Measurements from ENCODE around the gene OR5AU1. TPM values are rescaled to one million over a fixed set of nuclear protein-coding genes. Genes with fewer than 3 reads are reported as not detected.

The OR5AU1 gene
- total RNA-seq, 1 donor from 2014 or later: not detected

DNA sequence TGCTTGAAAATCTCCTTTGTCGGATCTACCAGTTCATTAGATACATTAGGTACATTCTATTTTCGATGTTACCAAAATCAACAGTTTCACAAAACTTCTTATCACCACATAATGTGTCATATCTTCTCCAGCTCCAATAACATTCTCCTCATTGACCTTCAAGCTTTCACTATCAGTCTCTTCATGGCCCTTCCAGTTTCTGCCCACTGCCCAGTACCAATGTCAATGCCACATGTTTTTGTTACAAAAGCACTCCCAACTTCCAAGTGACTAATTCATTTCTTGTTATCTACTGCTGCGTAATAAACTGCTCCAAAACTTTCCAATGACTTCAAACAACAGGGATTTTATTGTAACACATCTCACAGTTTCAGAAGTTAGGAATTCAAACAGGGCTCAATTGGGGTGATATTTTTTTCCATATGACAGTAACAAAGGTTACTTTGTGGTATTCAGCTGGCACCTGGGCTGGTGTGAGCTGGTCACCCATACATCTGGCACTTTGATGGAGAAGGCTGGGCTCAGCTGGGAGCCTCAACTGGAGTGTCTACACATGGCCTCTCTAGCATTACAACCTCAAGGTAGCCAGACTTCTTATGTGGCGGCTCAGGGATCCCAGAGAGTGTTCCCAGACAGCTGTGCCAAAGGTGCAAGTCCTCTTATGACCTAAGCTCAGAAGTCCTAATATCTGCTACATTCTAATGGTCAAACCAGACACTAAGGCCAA, 6.1 kb downstream of the OR5AU1 start:
- Histone ChIP-seq H3K27ac (no peak overlapping the region), H3K4me2 (no peak overlapping the region), H2AFZ (replicated peaks) (no peak overlapping the region), H4K20me1 (ENCODE audit: low read depth) (no peaks in the 10 kb centered on the region), H3K9ac (no peak overlapping the region), H3K4me1 (no peaks in the 10 kb centered on the region), H3K79me2 (ENCODE audit: low read depth) (no peaks in the 10 kb centered on the region), H3K4me3 (no peak overlapping the region), H3K36me3 (no peaks in the 10 kb centered on the region), H3K27me3 (no peaks in the 10 kb centered on the region), H3K9me3 (ENCODE audit: low read depth) (no peaks in the 10 kb centered on the region), H3F3A (ENCODE audit: low read depth) (no peaks in the 10 kb centered on the region)
- Mint-ChIP-seq H3K27ac (no peak overlapping the region), H3K9me3 (peaks cover 13% of the 10 kb centered on the region), H3K27me3 (ENCODE audit: insufficient read depth, low read depth) (no peaks in the 10 kb centered on the region), H3K4me1 (no peaks in the 10 kb centered on the region), H3K4me3 (no peak overlapping the region), H3K36me3 (no peaks in the 10 kb centered on the region)
- TF ChIP-seq, protein P1, sequence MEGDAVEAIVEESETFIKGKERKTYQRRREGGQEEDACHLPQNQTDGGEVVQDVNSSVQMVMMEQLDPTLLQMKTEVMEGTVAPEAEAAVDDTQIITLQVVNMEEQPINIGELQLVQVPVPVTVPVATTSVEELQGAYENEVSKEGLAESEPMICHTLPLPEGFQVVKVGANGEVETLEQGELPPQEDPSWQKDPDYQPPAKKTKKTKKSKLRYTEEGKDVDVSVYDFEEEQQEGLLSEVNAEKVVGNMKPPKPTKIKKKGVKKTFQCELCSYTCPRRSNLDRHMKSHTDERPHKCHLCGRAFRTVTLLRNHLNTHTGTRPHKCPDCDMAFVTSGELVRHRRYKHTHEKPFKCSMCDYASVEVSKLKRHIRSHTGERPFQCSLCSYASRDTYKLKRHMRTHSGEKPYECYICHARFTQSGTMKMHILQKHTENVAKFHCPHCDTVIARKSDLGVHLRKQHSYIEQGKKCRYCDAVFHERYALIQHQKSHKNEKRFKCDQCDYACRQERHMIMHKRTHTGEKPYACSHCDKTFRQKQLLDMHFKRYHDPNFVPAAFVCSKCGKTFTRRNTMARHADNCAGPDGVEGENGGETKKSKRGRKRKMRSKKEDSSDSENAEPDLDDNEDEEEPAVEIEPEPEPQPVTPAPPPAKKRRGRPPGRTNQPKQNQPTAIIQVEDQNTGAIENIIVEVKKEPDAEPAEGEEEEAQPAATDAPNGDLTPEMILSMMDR (IDR thresholded peaks at IDR 0.05): no peak
- no peak for TF ChIP-seq EZH2phosphoT487 (IDR thresholded peaks at IDR 0.05)
- no peak for TF ChIP-seq EZH2 (IDR thresholded peaks at IDR 0.05)
- DNase-seq (ENCODE audit: low spot score): no peak

DNA sequence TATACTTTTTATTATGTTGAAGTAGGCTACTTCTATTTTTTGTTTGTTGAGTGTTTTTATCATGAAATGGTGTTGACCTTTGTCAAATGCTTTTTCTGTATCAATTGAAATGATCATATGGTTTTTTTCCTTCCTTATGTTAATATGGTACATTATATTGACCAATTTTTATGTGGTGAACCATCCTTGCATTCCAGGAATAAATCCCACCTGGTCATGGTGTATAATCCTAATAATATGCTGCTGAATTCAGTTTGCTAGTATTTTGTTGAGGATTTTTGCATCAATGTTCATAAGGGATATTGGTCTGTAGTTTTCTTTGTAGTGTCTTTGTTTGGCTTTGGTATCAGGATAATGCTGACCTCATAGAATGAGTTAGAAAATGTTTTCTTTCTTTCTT, 10.4 kb downstream of the OR5AU1 start:
- Mint-ChIP-seq H3K4me3 (no peak overlapping the region), H3K36me3 (no peaks in the 10 kb centered on the region), H3K4me1 (no peaks in the 10 kb centered on the region), H3K9me3 (peaks cover 20% of the 10 kb centered on the region), H3K27ac (no peak overlapping the region), H3K27me3 (ENCODE audit: insufficient read depth, low read depth) (no peaks in the 10 kb centered on the region)
- no peak overlapping the region for H3K27ac ChIP-seq
- H3K9ac ChIP-seq: no peak overlapping the region
- H3F3A ChIP-seq (ENCODE audit: low read depth): no peaks in the 10 kb centered on the region
- DNase-seq (ENCODE audit: low spot score): no peak
- no peaks in the 10 kb centered on the region for H4K20me1 ChIP-seq (ENCODE audit: low read depth)
- H3K9me3 ChIP-seq (ENCODE audit: low read depth): no peaks in the 10 kb centered on the region
- H3K36me3 ChIP-seq: no peaks in the 10 kb centered on the region
- H3K4me3 ChIP-seq: no peak overlapping the region
- no peaks in the 10 kb centered on the region for H3K27me3 ChIP-seq
- H3K4me1 ChIP-seq: no peaks in the 10 kb centered on the region
- no peak overlapping the region for H2AFZ ChIP-seq (replicated peaks)
- no peak overlapping the region for H3K4me2 ChIP-seq
- TF ChIP-seq EZH2 (IDR thresholded peaks at IDR 0.05): no peak
- no peak for TF ChIP-seq EZH2phosphoT487 (IDR thresholded peaks at IDR 0.05)
- TF ChIP-seq, protein P1 (IDR thresholded peaks at IDR 0.05): no peak
- H3K79me2 ChIP-seq (ENCODE audit: low read depth): no peaks in the 10 kb centered on the region

DNA sequence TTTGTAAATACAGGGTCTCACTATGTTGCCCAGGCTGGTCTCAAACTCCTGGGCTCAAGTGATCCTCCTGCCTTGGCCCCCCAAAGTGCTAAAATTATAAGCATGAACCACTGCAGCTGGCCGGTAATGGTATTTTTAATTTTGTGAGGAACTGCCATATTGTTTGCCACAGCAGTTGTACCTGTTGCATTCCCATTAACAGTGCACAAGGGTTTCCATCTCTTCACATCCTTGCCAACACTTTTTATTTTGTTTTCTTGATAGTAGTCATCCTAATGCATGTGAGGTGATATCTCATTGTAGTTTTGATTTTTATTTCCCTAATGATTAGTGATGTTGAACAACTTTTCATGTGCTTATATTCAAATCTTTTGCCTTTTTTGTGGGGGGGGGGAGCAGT, 13.5 kb downstream of the OR5AU1 start:
- no peak overlapping the region for H3K4me3 ChIP-seq
- no peaks in the 10 kb centered on the region for H3K9me3 ChIP-seq (ENCODE audit: low read depth)
- Mint-ChIP-seq H3K27me3 (ENCODE audit: insufficient read depth, low read depth) (no peaks in the 10 kb centered on the region), H3K4me3 (no peak overlapping the region), H3K4me1 (no peaks in the 10 kb centered on the region), H3K36me3 (no peaks in the 10 kb centered on the region), H3K27ac (no peak overlapping the region), H3K9me3 (peaks cover 20% of the 10 kb centered on the region)
- H3K79me2 ChIP-seq (ENCODE audit: low read depth): no peaks in the 10 kb centered on the region
- no peak overlapping the region for H2AFZ ChIP-seq (replicated peaks)
- H3K9ac ChIP-seq: no peak overlapping the region
- H3K27me3 ChIP-seq: no peaks in the 10 kb centered on the region
- no peak for TF ChIP-seq EZH2phosphoT487 (IDR thresholded peaks at IDR 0.05)
- no peak for TF ChIP-seq EZH2 (IDR thresholded peaks at IDR 0.05)
- TF ChIP-seq, protein P1 (IDR thresholded peaks at IDR 0.05): no peak
- no peaks in the 10 kb centered on the region for H3F3A ChIP-seq (ENCODE audit: low read depth)
- H4K20me1 ChIP-seq (ENCODE audit: low read depth): no peaks in the 10 kb centered on the region
- no peak overlapping the region for H3K27ac ChIP-seq
- no peaks in the 10 kb centered on the region for H3K36me3 ChIP-seq
- no peak overlapping the region for H3K4me2 ChIP-seq
- no peaks in the 10 kb centered on the region for H3K4me1 ChIP-seq
- DNase-seq (ENCODE audit: low spot score): no peak

Measured in neural progenitor cell (in vitro differentiated cells).